OCI-LY1 (cell line): ENCODE data around the gene ZNF521.

ENCODE experiments used
- EZH2 ChIP-seq: fragments of 200-600 bp; sonication (generic), shearing (Covaris generic); IDR thresholded peaks from 2 replicates; pipeline ENCODE4 v1.8.0; 2017; ENCODE audit warnings: borderline replicate concordance, mixed run types, mild to moderate bottlenecking, antibody characterized with exemption, low read length, moderate library complexity, mixed read lengths
- TF ChIP-seq, protein P1 (sequence below): fragments of 200-600 bp; sonication (generic), shearing (Covaris generic); IDR thresholded peaks from 2 replicates; pipeline ENCODE4 v1.5.1; 2017; ENCODE audit warnings: mild to moderate bottlenecking, antibody characterized with exemption, low read length, moderate library complexity, mixed read lengths

DNA sequence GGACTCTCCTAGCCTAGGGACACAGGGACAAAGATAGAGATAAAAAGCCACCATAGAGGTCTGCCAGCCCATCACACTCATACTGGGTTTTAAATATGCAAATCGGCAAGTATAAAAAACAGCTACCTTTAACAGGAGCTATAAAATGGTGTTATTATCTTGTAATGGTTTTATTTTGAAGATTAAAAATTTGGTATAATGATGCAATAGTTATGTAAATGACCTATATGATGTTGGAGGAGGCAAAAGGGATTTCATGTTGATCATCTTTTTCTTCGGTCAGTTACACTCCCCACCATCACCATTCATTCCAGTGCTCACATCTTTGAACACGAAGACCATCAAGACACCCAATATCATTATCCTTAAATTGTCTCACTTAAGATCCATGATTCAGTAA is 11.2 kb downstream of the ZNF521 start:
- TF ChIP-seq, protein P1, sequence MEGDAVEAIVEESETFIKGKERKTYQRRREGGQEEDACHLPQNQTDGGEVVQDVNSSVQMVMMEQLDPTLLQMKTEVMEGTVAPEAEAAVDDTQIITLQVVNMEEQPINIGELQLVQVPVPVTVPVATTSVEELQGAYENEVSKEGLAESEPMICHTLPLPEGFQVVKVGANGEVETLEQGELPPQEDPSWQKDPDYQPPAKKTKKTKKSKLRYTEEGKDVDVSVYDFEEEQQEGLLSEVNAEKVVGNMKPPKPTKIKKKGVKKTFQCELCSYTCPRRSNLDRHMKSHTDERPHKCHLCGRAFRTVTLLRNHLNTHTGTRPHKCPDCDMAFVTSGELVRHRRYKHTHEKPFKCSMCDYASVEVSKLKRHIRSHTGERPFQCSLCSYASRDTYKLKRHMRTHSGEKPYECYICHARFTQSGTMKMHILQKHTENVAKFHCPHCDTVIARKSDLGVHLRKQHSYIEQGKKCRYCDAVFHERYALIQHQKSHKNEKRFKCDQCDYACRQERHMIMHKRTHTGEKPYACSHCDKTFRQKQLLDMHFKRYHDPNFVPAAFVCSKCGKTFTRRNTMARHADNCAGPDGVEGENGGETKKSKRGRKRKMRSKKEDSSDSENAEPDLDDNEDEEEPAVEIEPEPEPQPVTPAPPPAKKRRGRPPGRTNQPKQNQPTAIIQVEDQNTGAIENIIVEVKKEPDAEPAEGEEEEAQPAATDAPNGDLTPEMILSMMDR = no peak
- TF ChIP-seq EZH2 = no peak
